GM23248 (cell line): Measurements from ENCODE around the gene GSG1L. TPM values are rescaled to one million over a fixed set of nuclear protein-coding genes. Genes with fewer than 3 reads are reported as not detected.

Experiments
- DNase-seq: peaks from one replicate; pipeline ENCODE4 v3.0.0-alpha.2; 2015
- H2AFZ ChIP-seq: fragments of 200-600 bp; sonication (generic); 2 replicates; pipeline ENCODE4 v1.6.1; 2016; ENCODE audit warnings: antibody characterized with exemption
- H3F3A ChIP-seq: fragments of 200-600 bp; sonication (generic); 2 replicates; pipeline ENCODE4 v1.6.1; 2016; ENCODE audit warnings: mild to moderate bottlenecking, antibody characterized with exemption, mixed run types; ENCODE audit not compliant: insufficient read depth
- H3K27ac ChIP-seq: fragments of 200-600 bp; sonication (generic); 2 replicates; pipeline ENCODE4 v1.5.1; 2016; ENCODE audit warnings: mild to moderate bottlenecking
- H3K27me3 ChIP-seq: fragments of 200-600 bp; sonication (generic); replicated peaks from 2 replicates; pipeline ENCODE4 v1.6.1; 2016; ENCODE audit warnings: mild to moderate bottlenecking; ENCODE audit not compliant: insufficient read depth
- H3K36me3 ChIP-seq: fragments of 200-600 bp; sonication (generic); 2 replicates; pipeline ENCODE4 v1.6.1; 2016; ENCODE audit warnings: low read depth, mild to moderate bottlenecking
- H3K4me1 ChIP-seq: fragments of 200-600 bp; sonication (generic); 2 replicates; pipeline ENCODE4 v1.6.1; 2016; ENCODE audit warnings: mild to moderate bottlenecking; ENCODE audit not compliant: insufficient read depth
- H3K4me2 ChIP-seq: fragments of 200-600 bp; sonication (generic); one replicate; pipeline ENCODE4 v1.6.1; 2016; ENCODE audit warnings: mild to moderate bottlenecking; ENCODE audit not compliant: unreplicated experiment
- H3K4me3 ChIP-seq: fragments of 200-600 bp; sonication (generic); 2 replicates; pipeline ENCODE4 v1.5.1; 2016; ENCODE audit warnings: mild to moderate bottlenecking
- H3K79me2 ChIP-seq: fragments of 200-600 bp; sonication (generic); 2 replicates; pipeline ENCODE4 v1.6.1; 2016; ENCODE audit warnings: mild to moderate bottlenecking; ENCODE audit not compliant: insufficient read depth
- H3K9ac ChIP-seq: fragments of 200-600 bp; sonication (generic); 2 replicates; pipeline ENCODE4 v1.6.1; 2016; ENCODE audit warnings: mild to moderate bottlenecking
- H3K9me2 ChIP-seq: fragments of 200-600 bp; sonication (generic); 2 replicates; pipeline ENCODE4 v1.6.1; 2016; ENCODE audit warnings: mixed run types, mild to moderate bottlenecking, moderate library complexity; ENCODE audit not compliant: insufficient read depth
- H3K9me3 ChIP-seq: fragments of 200-600 bp; sonication (generic); one replicate; pipeline ENCODE4 v1.6.1; 2017; ENCODE audit warnings: low read depth
- H4K20me1 ChIP-seq: fragments of 200-600 bp; sonication (generic); 2 replicates; pipeline ENCODE4 v1.6.0; 2016; ENCODE audit not compliant: insufficient read depth
- EZH2 ChIP-seq: fragments of 200-600 bp; sonication (generic); IDR thresholded peaks from 2 replicates; pipeline ENCODE4 v1.6.1; 2018; ENCODE audit warnings: antibody characterized with exemption, mild to moderate bottlenecking; ENCODE audit not compliant: insufficient read depth, poor library complexity, severe bottlenecking
- EZH2phosphoT487 ChIP-seq: fragments of 200-600 bp; sonication (generic); IDR thresholded peaks from 2 replicates; pipeline ENCODE4 v1.6.1; 2018; ENCODE audit warnings: antibody characterized with exemption, moderate library complexity, mild to moderate bottlenecking, low read depth; ENCODE audit not compliant: insufficient read depth
- WGBS, 2 experiments: methylation state at CpG; one replicate each; pipeline ENCODE4 v1.1.6; 2015 to 2017; ENCODE audit warnings: low lambda C conversion rate in 2 of 2, low coverage in 1 of 2; ENCODE audit errors: missing lambda C conversion rate in 2 of 2; 5-methylcytosine and 5-hydroxymethylcytosine counted together
- in situ Hi-C: fragments of 300-500 bp; cut with MboI; formaldehyde crosslinking; loops from 2 replicates; pipeline ENCODE4 v1.15.0; 2020
- polyA plus RNA-seq: library from polyadenylated mRNA; unstranded; fragments of >200 nt; fragmentation: Nextera tagmentation; extraction: Ambion mirVana; gene quantifications from 2 replicates; pipeline ENCODE4 v1.2.1, GENCODE V29; 2016
- total RNA-seq: library from RNA; depleted of rRNA; stranded (reverse); fragments of >200 nt; shearing (Covaris generic); gene quantifications from 2 replicates; pipeline ENCODE4 v1.2.3, GENCODE V29; 2014

The GSG1L gene
- total and polyA plus RNA-seq, 2 experiments from 2014 or later: not detected

GRCh38 chr16:28053461-28053860, 10.1 kb downstream of the GSG1L start:
- Histone ChIP-seq H3K9me2 (no peaks in the 10 kb centered on the region), H3K9ac (no peak overlapping the region), H3K9me3 (no peaks in the 10 kb centered on the region), H3K27me3 (peaks cover 27% of the 10 kb centered on the region; the same call in 1 of the 2 replicates), H3K4me3 (no peak overlapping the region), H2AFZ (no peak overlapping the region), H3F3A (no peaks in the 10 kb centered on the region), H3K4me1 (no peaks in the 10 kb centered on the region), H3K4me2 (no peak overlapping the region), H3K36me3 (no peaks in the 10 kb centered on the region), H4K20me1 (no peaks in the 10 kb centered on the region), H3K79me2 (no peaks in the 10 kb centered on the region), H3K27ac (no peak overlapping the region)
- DNase-seq: no peak
- no peak for TF ChIP-seq EZH2
- no peak for TF ChIP-seq EZH2phosphoT487
- in situ Hi-C loops: loop anchor here (25.0 kb wide), 2 partner anchors 266 to 416 kb away; no protein-coding TSS in a partner anchor
- 12 to 13% methylated on average over 15 of the region's 15 CpGs for WGBS, 2 experiments

GRCh38 chr16:28052274-28053128, 11.0 kb downstream of the GSG1L start:
- Histone ChIP-seq H3K4me3 (no peak overlapping the region), H3K36me3 (no peaks in the 10 kb centered on the region), H3K27me3 (peaks cover 28% of the 10 kb centered on the region; the same call in 1 of the 2 replicates), H3K9ac (no peak overlapping the region), H3K4me1 (no peaks in the 10 kb centered on the region), H3K9me3 (no peaks in the 10 kb centered on the region), H3F3A (no peaks in the 10 kb centered on the region), H3K27ac (no peak overlapping the region), H3K79me2 (no peaks in the 10 kb centered on the region), H3K9me2 (no peaks in the 10 kb centered on the region), H4K20me1 (no peaks in the 10 kb centered on the region), H2AFZ (no peak overlapping the region), H3K4me2 (no peak overlapping the region)
- in situ Hi-C loops: loop anchor here (25.0 kb wide), 2 partner anchors 265 to 415 kb away; no protein-coding TSS in a partner anchor
- DNase-seq: no peak
- 38 to 44% methylated on average over 8 of the region's 8 CpGs for WGBS, 2 experiments
- TF ChIP-seq EZH2: no peak
- TF ChIP-seq EZH2phosphoT487: no peak

- H3K9ac ChIP-seq: no peak overlapping the region
- no peaks in the 10 kb centered on the region for H4K20me1 ChIP-seq
- TF ChIP-seq EZH2phosphoT487 (no peak), EZH2 (no peak)
- no peaks in the 10 kb centered on the region for H3K4me1 ChIP-seq
- H3K4me3 ChIP-seq: no peak overlapping the region
- no peaks in the 10 kb centered on the region for H3K36me3 ChIP-seq
- 42 to 48% methylated on average over 7 of the region's 7 CpGs for whole genome bisulfite sequencing, 2 experiments
- no peaks in the 10 kb centered on the region for H3K79me2 ChIP-seq
- H3K9me3 ChIP-seq: no peaks in the 10 kb centered on the region
- H3K4me2 ChIP-seq: no peak overlapping the region
- peaks cover 28% of the 10 kb centered on the region; the same call in 1 of the 2 replicates for H3K27me3 ChIP-seq
- no peaks in the 10 kb centered on the region for H3K9me2 ChIP-seq
- no peaks in the 10 kb centered on the region for H3F3A ChIP-seq
- DNase-seq: no peak
- no peak overlapping the region for H2AFZ ChIP-seq
- in situ Hi-C loops: loop anchor here (25.0 kb wide), 2 partner anchors 264 to 414 kb away; no protein-coding TSS in a partner anchor
- H3K27ac ChIP-seq: no peak overlapping the region
Measured at GRCh38 chr16:28051486-28051885, 12.0 kb downstream of the GSG1L start.

- H3K36me3 ChIP-seq: no peaks in the 10 kb centered on the region
- peaks cover 8% of the 10 kb centered on the region for H3K27me3 ChIP-seq
- H3K9me3 ChIP-seq: no peaks in the 10 kb centered on the region
- H3K4me3 ChIP-seq: no peak overlapping the region
- H3K79me2 ChIP-seq: no peaks in the 10 kb centered on the region
- no peaks in the 10 kb centered on the region for H3K4me1 ChIP-seq
- H3K9me2 ChIP-seq: no peaks in the 10 kb centered on the region
- no peak overlapping the region for H2AFZ ChIP-seq
- no peak overlapping the region for H3K27ac ChIP-seq
- WGBS, 2 experiments: 38 to 39% methylated on average over 8 of the region's 8 CpGs
- no peak for TF ChIP-seq EZH2
- H3F3A ChIP-seq: no peaks in the 10 kb centered on the region
- in situ Hi-C loops: no loop called here
- peak; percentile 55 for DNase-seq
- no peaks in the 10 kb centered on the region for H4K20me1 ChIP-seq
- no peak overlapping the region for H3K4me2 ChIP-seq
- H3K9ac ChIP-seq: no peak overlapping the region
Measured at GRCh38 chr16:28042811-28043210, 20.7 kb downstream of the GSG1L start.
